Upper lobe of right lung (tissue), 1 donor: ENCODE results near the gene SESTD1. TPM values are rescaled to one million over a fixed set of nuclear protein-coding genes. Genes with fewer than 3 reads are reported as not detected.

ENCODE experiments used
- ATAC-seq: fragments of 200-7000 bp; cut with Tn5 transposase; one replicate; pipeline ENCODE4 v1.9.1; 2020; ENCODE audit warnings: mild to moderate bottlenecking, moderate library complexity
- DNase-seq: peaks from one replicate; pipeline ENCODE4 v3.0.0-alpha.2; 2020
- H3K27ac ChIP-seq: fragments of 200-600 bp; one replicate; pipeline ENCODE4 v1.8.0; 2022
- H3K27me3 ChIP-seq: fragments of 200-600 bp; one replicate; pipeline ENCODE4 v1.8.0; 2022; ENCODE audit warnings: mild to moderate bottlenecking
- H3K36me3 ChIP-seq: fragments of 200-600 bp; one replicate; pipeline ENCODE4 v1.8.0; 2022
- H3K4me1 ChIP-seq: fragments of 200-600 bp; one replicate; pipeline ENCODE4 v1.8.0; 2022
- H3K4me3 ChIP-seq: fragments of 200-600 bp; one replicate; pipeline ENCODE4 v1.8.0; 2022; ENCODE audit warnings: mild to moderate bottlenecking
- H3K9me3 ChIP-seq: fragments of 200-600 bp; one replicate; pipeline ENCODE4 v1.8.0; 2022
- CTCF ChIP-seq: fragments of 200-600 bp; IDR thresholded peaks from one replicate; pipeline ENCODE4 v1.8.0; 2022; ENCODE audit warnings: antibody characterized with exemption
- intact Hi-C: fragments of 100-400 bp; cut with DNase I; formaldehyde crosslinking; loops from one replicate; pipeline ENCODE4 v1.11.0; 2022
- total RNA-seq: library from RNA; stranded (reverse); fragmentation: NEBNext Ultra II Directional; extraction: Animal tissue kit (Norgen Biotek cat#: 25700); gene quantifications from one replicate; pipeline ENCODE4 v1.2.1, GENCODE V29; 2021
- donor health status: DM: no; HTN: yes; CAD: no; lungs with severe emphysema.

Gene SESTD1
- total RNA-seq, 1 donor from 2014 or later = 107 TPM

GRCh38 chr2:179290329-179290728 lies 25.7 kb upstream of the SESTD1 start:
- no peak for TF ChIP-seq CTCF
- H3K9me3 ChIP-seq = no peaks in the 10 kb centered on the region
- ATAC-seq = no peak

GRCh38 chr2:179285060-179285459 lies 20.4 kb upstream of the SESTD1 start:
- no peak for DNase-seq
- no peaks in the 10 kb centered on the region for H3K9me3 ChIP-seq
- no peaks in the 10 kb centered on the region for H3K36me3 ChIP-seq
- H3K27me3 ChIP-seq = no peaks in the 10 kb centered on the region
- H3K27ac ChIP-seq = no peak overlapping the region
- H3K4me1 ChIP-seq = no peaks in the 10 kb centered on the region
- no peak overlapping the region for H3K4me3 ChIP-seq
- ATAC-seq = no peak
- intact Hi-C loops = no loop called here
- no peak for TF ChIP-seq CTCF

More at GRCh38 chr2:179290329-179290728, 25.7 kb upstream of the SESTD1 start:
- no peak overlapping the region for H3K4me3 ChIP-seq
- H3K36me3 ChIP-seq = no peaks in the 10 kb centered on the region
- H3K4me1 ChIP-seq = no peaks in the 10 kb centered on the region
- no peak for DNase-seq
- intact Hi-C loops = no loop called here
- no peak overlapping the region for H3K27ac ChIP-seq
- no peaks in the 10 kb centered on the region for H3K27me3 ChIP-seq

GRCh38 chr2:179277429-179278196 lies 13.0 kb upstream of the SESTD1 start:
- DNase-seq (no peak), ATAC-seq (no peak)
- intact Hi-C loops = no loop called here
- Histone ChIP-seq H3K27ac (no peak overlapping the region), H3K36me3 (no peaks in the 10 kb centered on the region), H3K27me3 (no peaks in the 10 kb centered on the region), H3K4me3 (no peak overlapping the region), H3K9me3 (no peaks in the 10 kb centered on the region), H3K4me1 (peaks cover 6% of the 10 kb centered on the region)
- no peak for TF ChIP-seq CTCF

GRCh38 chr2:179275253-179276012 lies 10.8 kb upstream of the SESTD1 start:
- ATAC-seq = no peak

GRCh38 chr2:179274749-179275148 lies 10.1 kb upstream of the SESTD1 start:
- intact Hi-C loops = no loop called here
- Histone ChIP-seq H3K4me1 (peaks cover 8% of the 10 kb centered on the region), H3K4me3 (no peak overlapping the region), H3K27me3 (no peaks in the 10 kb centered on the region), H3K36me3 (no peaks in the 10 kb centered on the region), H3K9me3 (no peaks in the 10 kb centered on the region), H3K27ac (no peak overlapping the region)
- no peak for DNase-seq
- no peak for TF ChIP-seq CTCF
- no peak for ATAC-seq

More at GRCh38 chr2:179275253-179276012, 10.8 kb upstream of the SESTD1 start:
- peaks cover 8% of the 10 kb centered on the region for H3K4me1 ChIP-seq
- H3K27me3 ChIP-seq = no peaks in the 10 kb centered on the region
- no peaks in the 10 kb centered on the region for H3K9me3 ChIP-seq
- intact Hi-C loops = no loop called here
- DNase-seq = no peak
- no peak for TF ChIP-seq CTCF
- no peak overlapping the region for H3K4me3 ChIP-seq
- H3K27ac ChIP-seq = no peak overlapping the region
- H3K36me3 ChIP-seq = no peaks in the 10 kb centered on the region
